ENCODE measurements around the gene PRRG2.

DNA sequence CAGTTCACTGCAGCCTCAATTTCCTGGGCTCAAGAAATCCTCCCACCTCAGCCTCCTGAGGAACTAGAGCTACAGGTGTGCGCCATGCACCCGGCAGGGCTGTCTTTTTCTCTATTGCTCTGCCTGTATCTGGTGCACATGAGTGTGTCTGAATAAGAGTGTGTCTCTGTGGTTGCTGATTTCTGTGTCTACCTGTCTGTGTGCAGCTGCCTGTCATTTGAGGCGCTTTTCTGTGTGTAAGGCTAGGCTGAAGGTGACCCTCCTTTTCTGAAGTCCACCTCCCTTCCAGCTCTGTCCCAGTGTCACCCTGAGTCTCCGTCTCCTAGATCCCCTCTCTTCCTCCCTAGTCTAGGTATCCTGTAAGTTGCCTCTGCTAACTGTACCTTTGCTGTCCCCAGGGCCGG, 8.4 kb downstream of the PRRG2 start:
- TF ChIP-seq POLR2A (IDR thresholded peaks at IDR 0.05): no peak
- TF ChIP-seq POLR2AphosphoS5 (IDR thresholded peaks at IDR 0.05): no peak
